Chondrocyte (in vitro differentiated cells): ENCODE data around the gene B4GALT7. TPM values are rescaled to one million over a fixed set of nuclear protein-coding genes. Genes with fewer than 3 reads are reported as not detected.
A peak's percentile ranks its signal among the peaks of the same experiment; 100 is the strongest.

Experiments used
- DNase-seq: peaks from one replicate; pipeline ENCODE4 v3.0.0; 2021; ENCODE audit warnings: mixed read lengths, low spot score
- H3K27ac Mint-ChIP-seq: one replicate; pipeline ENCODE4 v1.8.0; 2021; ENCODE audit warnings: mild to moderate bottlenecking, moderate library complexity, mixed read lengths; ENCODE audit not compliant: unreplicated experiment
- H3K27me3 Mint-ChIP-seq: 2 replicates; pipeline ENCODE4 v1.8.0; 2021; ENCODE audit warnings: low read depth, mixed read lengths
- H3K36me3 Mint-ChIP-seq: 2 replicates; pipeline ENCODE4 v1.8.0; 2021; ENCODE audit warnings: low read depth, mixed read lengths
- H3K4me1 Mint-ChIP-seq: 2 replicates; pipeline ENCODE4 v1.8.0; 2021; ENCODE audit warnings: low read depth, mild to moderate bottlenecking, mixed read lengths
- H3K4me3 Mint-ChIP-seq: one replicate; pipeline ENCODE4 v1.8.0; 2021; ENCODE audit warnings: mild to moderate bottlenecking, moderate library complexity, mixed read lengths; ENCODE audit not compliant: unreplicated experiment
- H3K9me3 Mint-ChIP-seq: 2 replicates; pipeline ENCODE4 v1.8.0; 2021; ENCODE audit warnings: low read depth, mixed read lengths
- CTCF ChIP-seq: fragments of 200-600 bp; sonication (generic); IDR thresholded peaks from 2 replicates; pipeline ENCODE4 v1.5.0; 2021; ENCODE audit warnings: antibody characterized with exemption, mild to moderate bottlenecking, moderate library complexity
- total RNA-seq: library from RNA; stranded (reverse); gene quantifications from 3 replicates; pipeline ENCODE4 v1.2.1, GENCODE V29; 2021

Gene B4GALT7
- total RNA-seq, 1 donor from 2014 or later: 43.9 TPM

GRCh38 chr5:177588413-177588909, 11.5 kb upstream of the B4GALT7 start:
- peaks cover 46% of the 10 kb centered on the region for H3K27me3 Mint-ChIP-seq
- TF ChIP-seq CTCF: no peak
- H3K27ac Mint-ChIP-seq: no peak overlapping the region
- H3K4me3 Mint-ChIP-seq: no peak overlapping the region
- DNase-seq: peak; percentile 34
- H3K9me3 Mint-ChIP-seq: no peaks in the 10 kb centered on the region
- H3K4me1 Mint-ChIP-seq: peaks cover 13% of the 10 kb centered on the region
- H3K36me3 Mint-ChIP-seq: peaks cover 4% of the 10 kb centered on the region

- Mint-ChIP-seq H3K36me3 (peaks cover 15% of the 10 kb centered on the region), H3K9me3 (no peaks in the 10 kb centered on the region), H3K4me1 (peaks cover 25% of the 10 kb centered on the region), H3K4me3 (no peak overlapping the region), H3K27me3 (peaks cover 31% of the 10 kb centered on the region), H3K27ac (no peak overlapping the region)
- no peak for DNase-seq
- TF ChIP-seq CTCF: no peak
These were observed 9.5 kb upstream of the B4GALT7 start for GRCh38 chr5:177590406-177590805.

DNA sequence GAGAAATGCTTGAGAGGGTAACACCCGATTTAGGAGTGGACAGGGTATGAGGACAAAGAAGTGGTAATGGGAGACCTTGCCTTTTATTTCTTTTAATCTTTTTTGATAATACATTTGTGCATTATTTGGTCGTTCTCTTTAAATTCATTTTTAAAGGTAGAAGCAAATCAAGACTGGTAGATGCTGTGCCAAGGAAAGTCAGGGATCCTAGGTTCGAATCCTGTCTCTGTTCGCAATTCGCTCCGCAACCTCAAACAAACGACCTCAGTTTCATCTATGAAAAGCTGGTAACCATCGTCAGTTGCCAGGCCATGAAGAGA, 8.3 kb upstream of the B4GALT7 start:
- Mint-ChIP-seq H3K27ac (peak overlapping the region; percentile 100), H3K9me3 (no peaks in the 10 kb centered on the region), H3K4me3 (peak overlapping the region; percentile 100), H3K27me3 (peaks cover 23% of the 10 kb centered on the region), H3K4me1 (peaks cover 33% of the 10 kb centered on the region), H3K36me3 (peaks cover 22% of the 10 kb centered on the region)
- no peak for TF ChIP-seq CTCF
- DNase-seq: no peak

DNA sequence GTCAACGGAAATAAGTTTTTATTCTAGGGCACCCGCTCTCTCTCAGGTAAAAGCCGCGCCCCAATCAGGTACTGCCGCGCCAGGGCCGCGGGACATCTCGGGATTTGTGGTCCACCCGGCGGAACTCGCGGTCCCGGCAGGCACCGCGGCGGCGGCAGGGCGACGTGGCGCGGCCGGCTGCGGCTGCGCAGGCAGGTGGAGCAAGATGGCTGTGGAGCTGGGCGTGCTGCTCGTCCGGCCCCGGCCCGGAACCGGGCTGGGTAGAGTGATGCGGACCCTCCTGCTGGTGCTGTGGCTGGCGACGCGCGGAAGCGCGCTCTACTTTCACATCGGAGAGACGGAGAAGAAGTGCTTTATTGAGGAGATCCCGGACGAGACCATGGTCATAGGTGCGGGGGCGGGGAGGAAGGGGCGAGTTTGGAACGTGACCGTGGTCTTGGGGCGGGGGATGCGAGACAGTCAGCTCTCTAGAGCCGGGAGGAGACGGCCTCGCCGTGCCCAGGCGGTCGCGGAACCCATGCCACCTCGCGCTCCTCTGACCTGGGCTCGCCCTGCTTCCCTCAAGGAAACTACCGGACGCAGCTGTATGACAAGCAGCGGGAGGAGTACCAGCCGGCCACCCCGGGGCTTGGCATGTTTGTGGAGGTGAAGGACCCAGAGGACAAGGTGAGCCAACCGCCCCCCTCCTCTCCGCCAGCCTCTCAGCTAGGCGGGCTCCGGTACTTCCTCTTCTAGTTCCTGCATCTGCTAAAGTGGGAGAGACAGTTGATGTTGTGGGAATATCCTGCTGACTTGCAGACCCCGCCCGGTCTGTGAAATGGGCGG, 7.7 kb upstream of the B4GALT7 start, which contains the start of gene TMED9:
TSS of gene TMED9 (plus strand) at position 194 of the 825 bp plus-strand sequence. CDS start at position 206, 12 bp downstream.
- Mint-ChIP-seq H3K9me3 (no peaks in the 10 kb centered on the region), H3K27me3 (peaks cover 23% of the 10 kb centered on the region), H3K4me1 (peaks cover 33% of the 10 kb centered on the region), H3K27ac (peak within 1 kb of the TSS; percentile 100), H3K4me3 (peak within 1 kb of the TSS; percentile 100), H3K36me3 (peaks cover 22% of the 10 kb centered on the region)
- TF ChIP-seq CTCF: peak; percentile 26
- peak; percentile 95 for DNase-seq

DNA sequence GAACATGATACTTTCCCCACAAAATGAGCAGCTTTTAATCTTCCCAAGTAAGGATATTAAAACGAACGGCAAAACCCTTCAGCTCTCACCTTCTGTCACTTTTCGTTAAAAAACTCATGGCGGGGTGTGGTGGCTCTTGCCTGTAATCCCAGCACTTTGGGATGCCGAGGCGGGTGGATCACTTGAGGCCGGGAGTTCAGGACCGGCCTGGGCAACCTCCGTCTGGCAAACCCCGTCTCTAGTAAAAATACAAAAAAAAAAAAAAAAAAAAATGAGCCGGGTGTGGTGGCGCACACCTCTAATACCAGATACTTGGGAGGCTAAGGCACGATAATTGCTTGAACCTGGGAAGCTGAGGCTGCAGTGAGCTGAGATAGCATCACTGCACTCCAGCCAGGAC, 7.0 kb upstream of the B4GALT7 start:
- peaks cover 33% of the 10 kb centered on the region for H3K4me1 Mint-ChIP-seq
- H3K27me3 Mint-ChIP-seq: peaks cover 23% of the 10 kb centered on the region
- H3K27ac Mint-ChIP-seq: peak overlapping the region; percentile 100
- DNase-seq: no peak
- TF ChIP-seq CTCF: no peak
- H3K4me3 Mint-ChIP-seq: peak overlapping the region; percentile 100
- peaks cover 22% of the 10 kb centered on the region for H3K36me3 Mint-ChIP-seq
- H3K9me3 Mint-ChIP-seq: no peaks in the 10 kb centered on the region
